ENCODE measurements around the gene TSPAN15.

Gene TSPAN15

GRCh38 chr10:69497231-69497561 lies 45.9 kb downstream of the TSPAN15 start:
- H3K4me3 Mint-ChIP-seq, result no peak overlapping the region
- H3K9me3 Mint-ChIP-seq, result no peaks in the 10 kb centered on the region
- intact Hi-C loops (cut with micrococcal nuclease), result no loop called here
- H3K27me3 Mint-ChIP-seq, result peaks cover 15% of the 10 kb centered on the region
- H3K27ac Mint-ChIP-seq, result no peak overlapping the region
- H3K4me1 Mint-ChIP-seq (ENCODE audit: low read depth), result peaks cover 34% of the 10 kb centered on the region
- peaks cover 38% of the 10 kb centered on the region for H3K36me3 Mint-ChIP-seq (ENCODE audit: low read depth)

- Mint-ChIP-seq H3K27me3 (peaks cover 15% of the 10 kb centered on the region), H3K9me3 (no peaks in the 10 kb centered on the region), H3K4me1 (ENCODE audit: low read depth) (peaks cover 28% of the 10 kb centered on the region), H3K36me3 (ENCODE audit: low read depth) (peaks cover 38% of the 10 kb centered on the region), H3K4me3 (no peak overlapping the region), H3K27ac (peak overlapping the region; percentile 64)
- intact Hi-C loops (cut with micrococcal nuclease), result no loop called here
These were observed 46.5 kb downstream of the TSPAN15 start for GRCh38 chr10:69497611-69498390.

- peaks cover 26% of the 10 kb centered on the region for H3K4me1 Mint-ChIP-seq (ENCODE audit: low read depth)
- no peak overlapping the region for H3K4me3 Mint-ChIP-seq
- H3K36me3 Mint-ChIP-seq (ENCODE audit: low read depth), result peaks cover 44% of the 10 kb centered on the region
- H3K27me3 Mint-ChIP-seq, result peaks cover 18% of the 10 kb centered on the region
- H3K27ac Mint-ChIP-seq, result peak overlapping the region; percentile 64
- H3K9me3 Mint-ChIP-seq, result no peaks in the 10 kb centered on the region
- intact Hi-C loops (cut with micrococcal nuclease), result no loop called here
These were observed 47.6 kb downstream of the TSPAN15 start for GRCh38 chr10:69498711-69499471.

- no peak overlapping the region for H3K27ac Mint-ChIP-seq
- intact Hi-C loops (cut with micrococcal nuclease), result no loop called here
These were observed 48.7 kb downstream of the TSPAN15 start for GRCh38 chr10:69499726-69500689.

GRCh38 chr10:69500864-69501468 lies 49.7 kb downstream of the TSPAN15 start:
- Mint-ChIP-seq H3K27me3 (peaks cover 19% of the 10 kb centered on the region), H3K36me3 (ENCODE audit: low read depth) (peaks cover 44% of the 10 kb centered on the region), H3K9me3 (no peaks in the 10 kb centered on the region), H3K4me3 (no peak overlapping the region), H3K4me1 (ENCODE audit: low read depth) (peaks cover 10% of the 10 kb centered on the region), H3K27ac (no peak overlapping the region)
- intact Hi-C loops (cut with micrococcal nuclease), result no loop called here

More at GRCh38 chr10:69499726-69500689, 48.7 kb downstream of the TSPAN15 start:
- no peak overlapping the region for H3K4me3 Mint-ChIP-seq
- no peaks in the 10 kb centered on the region for H3K9me3 Mint-ChIP-seq
- H3K36me3 Mint-ChIP-seq (ENCODE audit: low read depth), result peaks cover 50% of the 10 kb centered on the region
- peaks cover 20% of the 10 kb centered on the region for H3K4me1 Mint-ChIP-seq (ENCODE audit: low read depth)
- H3K27me3 Mint-ChIP-seq, result peaks cover 17% of the 10 kb centered on the region

GRCh38 chr10:69501657-69502056 lies 50.4 kb downstream of the TSPAN15 start:
- Mint-ChIP-seq H3K9me3 (no peaks in the 10 kb centered on the region), H3K36me3 (ENCODE audit: low read depth) (peaks cover 43% of the 10 kb centered on the region), H3K27ac (no peak overlapping the region), H3K4me3 (no peak overlapping the region), H3K27me3 (peaks cover 22% of the 10 kb centered on the region), H3K4me1 (ENCODE audit: low read depth) (peaks cover 9% of the 10 kb centered on the region)
- intact Hi-C loops (cut with micrococcal nuclease), result no loop called here

DNA sequence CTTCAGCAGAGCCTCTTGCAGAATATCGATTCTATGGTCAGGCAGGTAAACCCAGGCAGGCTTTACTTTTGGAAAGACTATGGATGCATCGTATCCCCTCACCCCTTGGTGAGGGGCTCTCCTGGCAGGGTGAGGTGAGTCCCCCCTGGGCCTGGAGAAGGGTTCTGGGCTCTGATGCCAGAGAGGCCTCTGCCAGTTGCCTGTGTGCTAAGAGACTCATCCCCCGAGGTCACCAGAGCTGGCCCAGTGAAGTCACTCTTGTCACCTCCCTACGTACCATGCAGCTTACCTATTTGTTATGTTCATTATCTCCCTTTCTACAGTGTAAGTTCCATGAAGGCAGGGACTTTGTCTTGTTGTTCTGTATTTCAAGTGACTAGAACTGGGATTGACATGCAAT lies 51.3 kb downstream of the TSPAN15 start:
- Mint-ChIP-seq H3K27me3 (peaks cover 22% of the 10 kb centered on the region), H3K9me3 (no peaks in the 10 kb centered on the region), H3K4me3 (no peak overlapping the region), H3K36me3 (ENCODE audit: low read depth) (peaks cover 38% of the 10 kb centered on the region), H3K27ac (no peak overlapping the region), H3K4me1 (ENCODE audit: low read depth) (peaks cover 12% of the 10 kb centered on the region)
- intact Hi-C loops (cut with micrococcal nuclease), result no loop called here

- H3K4me1 Mint-ChIP-seq (ENCODE audit: low read depth), result peaks cover 12% of the 10 kb centered on the region
- H3K9me3 Mint-ChIP-seq, result no peaks in the 10 kb centered on the region
- H3K27me3 Mint-ChIP-seq, result peaks cover 17% of the 10 kb centered on the region
- no peak overlapping the region for H3K27ac Mint-ChIP-seq
- H3K36me3 Mint-ChIP-seq (ENCODE audit: low read depth), result peaks cover 32% of the 10 kb centered on the region
- intact Hi-C loops (cut with micrococcal nuclease), result no loop called here
- H3K4me3 Mint-ChIP-seq, result no peak overlapping the region
These were observed 52.0 kb downstream of the TSPAN15 start for GRCh38 chr10:69503001-69503895.

GRCh38 chr10:69503896-69504265 lies 52.6 kb downstream of the TSPAN15 start:
- H3K4me3 Mint-ChIP-seq, result no peak overlapping the region
- intact Hi-C loops (cut with micrococcal nuclease), result no loop called here
- peaks cover 16% of the 10 kb centered on the region for H3K27me3 Mint-ChIP-seq
- no peak overlapping the region for H3K27ac Mint-ChIP-seq
- H3K9me3 Mint-ChIP-seq, result no peaks in the 10 kb centered on the region
- H3K36me3 Mint-ChIP-seq (ENCODE audit: low read depth), result peaks cover 25% of the 10 kb centered on the region
- peaks cover 8% of the 10 kb centered on the region for H3K4me1 Mint-ChIP-seq (ENCODE audit: low read depth)

DNA sequence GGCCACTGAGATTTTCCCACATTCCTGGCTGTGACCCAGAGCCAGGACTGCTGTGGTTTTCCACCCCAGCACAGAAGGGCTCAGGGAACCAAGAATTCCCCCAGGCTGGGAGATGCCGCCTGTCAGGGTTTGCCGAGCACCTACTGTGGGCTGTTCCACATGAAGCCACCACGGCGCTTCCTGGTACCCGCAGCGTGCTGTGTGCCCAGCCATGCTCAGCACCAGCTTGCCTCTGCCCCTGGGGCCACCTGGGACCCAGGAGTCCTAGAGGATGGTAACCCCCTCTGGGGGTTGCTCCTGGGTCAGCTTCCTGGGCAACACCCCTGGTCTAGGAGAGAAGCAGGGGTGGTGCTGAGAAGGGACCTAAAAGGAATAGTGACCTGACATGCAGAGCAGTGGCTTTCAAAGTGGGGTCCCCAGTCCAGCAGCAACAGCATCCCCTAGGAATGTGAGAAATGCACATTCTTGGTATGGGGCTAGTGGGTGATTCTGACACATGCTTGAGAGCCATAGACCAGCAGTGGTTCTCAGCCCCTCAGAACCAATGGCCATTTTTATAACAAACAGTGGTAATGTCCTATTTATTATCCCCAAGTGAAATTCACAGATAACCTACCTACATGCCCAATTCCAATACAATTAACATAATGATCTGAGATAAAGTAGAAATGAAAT lies 53.4 kb downstream of the TSPAN15 start:
- peaks cover 8% of the 10 kb centered on the region for H3K4me1 Mint-ChIP-seq (ENCODE audit: low read depth)
- H3K9me3 Mint-ChIP-seq, result no peaks in the 10 kb centered on the region
- no peak overlapping the region for H3K4me3 Mint-ChIP-seq
- H3K27me3 Mint-ChIP-seq, result peaks cover 21% of the 10 kb centered on the region
- intact Hi-C loops (cut with micrococcal nuclease), result loop anchor here (5.0 kb wide), 3 partner anchors 42 to 267 kb away; no protein-coding TSS in a partner anchor
- peaks cover 18% of the 10 kb centered on the region for H3K36me3 Mint-ChIP-seq (ENCODE audit: low read depth)
- no peak overlapping the region for H3K27ac Mint-ChIP-seq

DNA sequence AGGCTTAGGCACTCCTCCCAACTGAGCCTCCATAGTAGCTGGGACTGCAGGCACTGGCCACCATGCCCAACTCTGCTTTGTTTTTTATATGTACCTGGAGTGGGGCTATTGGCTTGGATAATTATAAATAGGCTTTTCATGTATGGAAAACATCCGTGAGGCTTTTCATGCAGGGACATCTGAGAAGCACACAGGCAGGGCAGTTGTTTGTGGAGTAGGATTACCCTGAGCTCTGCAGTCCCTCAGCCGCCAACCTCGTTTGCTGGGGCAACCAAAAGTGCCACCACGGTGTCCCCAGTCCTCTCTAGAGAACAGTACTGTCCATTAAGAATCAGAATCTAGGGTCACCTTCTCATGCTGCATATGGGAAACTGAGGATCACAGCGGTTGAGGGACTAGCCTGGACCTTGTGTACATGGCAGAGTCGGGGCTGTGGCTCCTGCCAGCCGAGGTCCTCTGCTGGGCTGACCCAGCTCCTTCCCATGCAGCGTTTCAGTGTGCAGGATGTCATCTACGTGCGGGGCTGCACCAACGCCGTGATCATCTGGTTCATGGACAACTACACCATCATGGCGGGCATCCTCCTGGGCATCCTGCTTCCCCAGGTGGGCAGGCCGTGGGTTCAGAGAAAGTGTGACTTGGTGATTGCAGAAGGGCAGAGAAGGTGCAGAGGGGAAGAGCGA lies 54.5 kb downstream of the TSPAN15 start:
- no peak overlapping the region for H3K4me3 Mint-ChIP-seq

GRCh38 chr10:69506487-69506833 lies 55.2 kb downstream of the TSPAN15 start:
- no peak overlapping the region for H3K4me3 Mint-ChIP-seq
- H3K9me3 Mint-ChIP-seq, result no peaks in the 10 kb centered on the region
- intact Hi-C loops (cut with micrococcal nuclease), result loop anchor here (5.0 kb wide), 3 partner anchors 44 to 269 kb away; no protein-coding TSS in a partner anchor
- peaks cover 12% of the 10 kb centered on the region for H3K36me3 Mint-ChIP-seq (ENCODE audit: low read depth)
- H3K27ac Mint-ChIP-seq, result no peak overlapping the region
- peaks cover 34% of the 10 kb centered on the region for H3K27me3 Mint-ChIP-seq
- peaks cover 8% of the 10 kb centered on the region for H3K4me1 Mint-ChIP-seq (ENCODE audit: low read depth)

More for the DNA sequence above, 54.5 kb downstream of the TSPAN15 start:
- Mint-ChIP-seq H3K9me3 (no peaks in the 10 kb centered on the region), H3K36me3 (ENCODE audit: low read depth) (peaks cover 12% of the 10 kb centered on the region), H3K27ac (no peak overlapping the region), H3K4me1 (ENCODE audit: low read depth) (peaks cover 8% of the 10 kb centered on the region), H3K27me3 (peaks cover 27% of the 10 kb centered on the region)
- intact Hi-C loops (cut with micrococcal nuclease), result loop anchor here (5.0 kb wide), 3 partner anchors 43 to 268 kb away; no protein-coding TSS in a partner anchor
